SU-DHL-6 (cell line): ENCODE data around the gene MXD4.

ENCODE experiments used
- CTCF ChIP-seq: fragments of 200-600 bp; sonication (generic); IDR thresholded peaks from one replicate; pipeline ENCODE4 v1.5.1; 2017; ENCODE audit warnings: antibody characterized with exemption, mild to moderate bottlenecking, low read length, moderate library complexity; ENCODE audit not compliant: insufficient read depth, poor library complexity, severe bottlenecking
- EZH2phosphoT487 ChIP-seq: fragments of 200-600 bp; sonication (generic), shearing (Covaris generic); conservative IDR thresholded peaks from 2 replicates; pipeline ENCODE4 v1.6.1; 2018; ENCODE audit warnings: mild to moderate bottlenecking, antibody characterized with exemption, low read length, moderate library complexity, mixed read lengths

- TF ChIP-seq CTCF (no peak), EZH2phosphoT487 (no peak)
Observed at GRCh38 chr4:2258091-2259035, 3.5 kb downstream of the MXD4 start.
